ENCODE measurements around the gene SPINK4.

SPINK4 gene, protein sequence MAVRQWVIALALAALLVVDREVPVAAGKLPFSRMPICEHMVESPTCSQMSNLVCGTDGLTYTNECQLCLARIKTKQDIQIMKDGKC

GRCh38 chr9:33239921-33240320, at the start of gene SPINK4:
SPINK4 (plus strand) TSS chr9:33240167; CDS start chr9:33240209, 42 bp downstream.
- no peak for FAIRE-seq

- no peak for FAIRE-seq
Measured at GRCh38 chr9:33192493-33193255, 47.3 kb upstream of the SPINK4 start.

GRCh38 chr9:33193818-33194217, 46.1 kb upstream of the SPINK4 start:
- FAIRE-seq: no peak

DNA sequence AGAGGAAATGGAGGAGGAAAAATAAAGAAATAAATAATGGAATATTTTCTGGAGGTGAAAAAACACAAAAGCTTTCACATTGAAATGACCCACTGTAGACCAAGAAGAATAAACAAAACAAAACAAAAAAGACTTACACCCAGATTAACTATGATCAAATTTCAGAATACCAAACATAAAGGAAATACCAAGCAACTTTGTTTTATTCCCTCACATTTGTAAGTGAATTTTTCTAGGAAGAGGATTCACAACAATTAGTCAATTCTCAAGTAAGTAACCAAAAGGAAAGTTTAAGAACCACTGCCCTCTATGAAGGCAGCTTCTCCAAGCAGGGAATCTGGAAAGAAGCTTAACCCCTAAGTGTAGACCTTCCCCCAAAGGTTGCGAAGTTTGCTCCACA, 43.2 kb upstream of the SPINK4 start:
- no peak for FAIRE-seq

- no peak for FAIRE-seq
Measured at GRCh38 chr9:33197279-33198152, 42.5 kb upstream of the SPINK4 start.

GRCh38 chr9:33198165-33198564, 41.8 kb upstream of the SPINK4 start:
- no peak for FAIRE-seq

GRCh38 chr9:33202018-33202417, 37.9 kb upstream of the SPINK4 start:
- FAIRE-seq: no peak

- no peak for FAIRE-seq
Measured at GRCh38 chr9:33202552-33203201, 37.3 kb upstream of the SPINK4 start.

- no peak for FAIRE-seq
Measured at GRCh38 chr9:33209394-33209793, 30.6 kb upstream of the SPINK4 start.

- no peak for FAIRE-seq
Measured at GRCh38 chr9:33210006-33210715, 29.8 kb upstream of the SPINK4 start.

DNA sequence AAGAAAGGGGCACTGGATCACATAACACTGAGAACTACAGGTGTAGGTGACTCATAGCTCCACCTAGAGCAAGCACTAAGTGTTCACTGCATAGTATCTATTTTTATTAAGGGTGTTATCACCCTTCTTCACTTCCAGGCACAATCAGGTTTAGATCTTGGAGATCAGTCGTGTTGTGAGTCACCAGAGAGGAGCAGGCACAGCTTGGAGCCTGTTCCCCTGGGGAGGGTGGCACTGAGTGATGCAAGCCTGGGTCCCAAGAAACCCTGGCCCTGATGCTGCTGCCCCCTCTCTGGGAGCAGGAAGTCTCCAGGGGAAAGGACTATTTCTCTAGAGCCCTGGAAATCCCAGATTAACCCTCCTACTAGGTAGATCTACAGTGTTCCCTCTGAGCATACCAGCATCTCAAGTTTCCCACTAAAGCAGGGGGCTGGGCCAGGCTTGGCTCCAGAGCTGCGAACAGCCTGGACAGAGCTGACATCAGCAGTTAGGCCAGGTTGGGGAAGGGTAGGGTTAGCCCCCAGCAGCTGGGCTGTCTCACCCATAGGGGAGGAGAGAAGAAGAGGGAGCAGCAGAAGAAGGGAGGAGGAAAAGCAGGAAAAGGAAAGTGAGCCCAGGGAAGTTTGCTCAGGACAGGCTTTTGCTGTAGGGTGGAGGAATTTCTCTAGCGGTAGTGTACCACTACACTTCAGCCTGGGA, 28.1 kb upstream of the SPINK4 start:
- FAIRE-seq: no peak

DNA sequence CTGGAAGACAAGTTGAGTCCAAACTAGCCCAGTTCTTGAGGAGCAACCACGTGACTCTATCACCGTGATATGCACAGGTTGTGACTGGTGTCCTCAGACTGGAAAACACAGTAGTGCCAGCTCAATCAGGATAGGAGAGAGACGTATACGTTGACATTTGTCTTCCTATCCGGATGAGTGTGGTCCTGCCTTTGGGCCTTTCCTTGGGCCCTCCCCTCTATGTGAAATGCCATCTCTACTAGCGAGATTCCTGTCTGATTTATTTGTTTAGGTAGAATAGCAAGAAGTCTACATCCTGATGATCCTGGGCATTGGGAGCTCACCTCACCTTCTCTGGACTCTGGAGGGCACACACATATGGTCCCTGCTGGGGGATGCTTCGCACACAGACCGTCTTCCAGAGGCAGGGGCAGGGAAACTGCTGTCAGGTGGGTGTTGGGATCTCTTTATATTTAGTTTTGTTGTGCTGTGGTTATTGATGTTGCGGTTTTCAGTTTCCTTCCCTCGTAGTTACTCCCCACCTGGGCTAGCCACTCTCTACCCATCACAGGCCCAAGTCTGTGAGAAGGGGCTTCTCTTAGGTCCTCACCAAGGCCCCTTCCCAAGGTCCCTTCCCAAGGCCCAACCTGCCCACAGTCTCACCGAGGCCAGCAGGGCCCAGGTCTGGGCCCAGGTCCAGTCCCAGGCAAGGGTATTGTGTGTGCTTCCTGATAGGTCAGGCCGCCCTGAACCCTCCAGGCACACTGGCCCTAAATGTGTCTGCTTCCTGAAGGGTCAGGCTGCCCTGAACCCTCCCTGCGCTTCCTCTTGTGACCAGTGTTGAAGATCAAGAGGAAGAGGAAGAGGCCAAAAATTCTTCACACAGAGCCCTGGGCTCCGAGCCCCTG, 19.0 kb upstream of the SPINK4 start:
- FAIRE-seq: no peak

GRCh38 chr9:33221568-33221884, 18.4 kb upstream of the SPINK4 start:
- FAIRE-seq: no peak

- FAIRE-seq: no peak
Measured at GRCh38 chr9:33222031-33222430, 17.9 kb upstream of the SPINK4 start.

DNA sequence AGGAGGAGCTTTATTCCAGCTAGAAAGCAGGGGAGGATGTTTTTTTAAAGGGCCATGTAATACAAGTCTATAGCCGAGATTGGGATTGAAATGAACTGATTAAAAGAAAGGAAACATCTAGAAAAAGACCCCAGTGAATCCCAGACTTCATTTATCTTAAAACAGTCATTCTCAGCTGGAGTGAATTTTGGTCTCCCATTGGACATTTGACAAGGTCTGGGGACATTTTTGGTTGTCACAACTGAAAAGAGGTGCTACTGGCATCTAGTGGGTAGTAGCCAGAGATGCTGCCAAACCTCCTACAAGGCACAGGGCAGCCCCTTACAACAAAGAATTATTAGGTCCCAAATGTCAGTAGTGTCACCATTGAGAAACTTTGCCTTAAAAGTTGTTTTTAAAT, 16.3 kb upstream of the SPINK4 start:
- FAIRE-seq: no peak

GRCh38 chr9:33225319-33226147, 14.4 kb upstream of the SPINK4 start:
- FAIRE-seq: peak; percentile 53

DNA sequence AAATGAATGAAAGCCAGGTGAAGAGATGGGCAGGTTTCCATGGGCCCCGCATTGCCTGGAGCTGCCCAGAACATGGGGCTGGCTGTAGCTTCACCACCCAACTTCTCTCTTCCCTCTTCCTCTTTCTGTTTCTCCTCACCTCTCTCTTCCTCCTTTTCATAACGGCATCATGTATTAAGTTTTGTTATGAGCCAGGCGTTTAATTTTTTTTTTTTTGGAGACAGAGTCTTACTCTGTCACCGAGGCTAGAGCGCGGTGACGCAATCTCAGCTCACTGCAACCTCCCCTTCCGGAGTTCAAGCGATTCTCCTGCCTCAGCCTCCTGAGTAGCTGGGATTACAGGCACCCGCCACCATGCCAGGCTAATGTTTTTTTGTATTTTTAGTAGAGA, 13.0 kb upstream of the SPINK4 start:
- no peak for FAIRE-seq

DNA sequence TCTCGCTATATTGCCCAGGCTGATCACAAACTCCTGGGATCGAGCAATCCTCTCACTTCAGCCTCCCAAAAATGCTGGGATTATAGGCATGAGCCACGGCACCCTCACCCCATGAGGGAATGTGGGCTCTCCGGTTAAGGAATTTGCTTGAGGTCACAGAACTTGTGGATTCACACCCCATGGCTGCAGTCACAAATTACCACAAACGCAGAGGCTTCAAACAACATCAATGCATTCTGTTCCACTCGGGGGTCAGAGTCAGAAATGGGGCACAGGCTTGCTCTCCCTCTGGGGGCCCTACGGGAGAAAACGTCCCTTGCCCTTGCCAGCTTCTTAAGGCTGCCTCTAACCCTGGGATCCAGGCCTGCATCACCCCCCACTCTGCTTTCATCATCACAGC, 12.2 kb upstream of the SPINK4 start:
- no peak for FAIRE-seq

DNA sequence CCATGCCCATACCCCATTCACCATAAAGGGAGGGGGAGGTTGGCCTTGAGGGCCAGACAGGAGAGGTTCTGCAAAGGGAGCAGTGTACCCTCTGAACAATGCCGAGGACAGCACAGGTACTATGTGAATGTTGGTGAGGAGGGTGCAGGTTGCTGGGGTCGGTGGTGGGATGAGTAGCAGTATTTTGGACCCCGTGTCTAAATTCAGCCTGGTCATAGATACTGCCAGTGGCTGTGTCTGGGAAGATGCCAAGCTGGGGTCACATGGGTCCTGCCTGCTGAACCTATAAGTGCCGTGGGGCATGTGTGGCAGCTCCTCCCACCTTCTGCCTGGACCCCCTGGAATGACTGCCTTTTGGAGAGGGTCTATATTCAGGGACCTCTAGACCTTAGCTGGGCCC, 11.4 kb upstream of the SPINK4 start:
- FAIRE-seq: no peak

Data from colon (tissue), 2 donors.